ENCODE results near the gene TSPAN9.

TSPAN9 gene

GRCh38 chr12:3213188-3213587, 136.0 kb downstream of the TSPAN9 start:
- Histone ChIP-seq H3K27ac (ENCODE audit: low read depth, low read length) (no peak overlapping the region), H3K36me3 (ENCODE audit: low read length) (no peaks in the 10 kb centered on the region), H3K9ac (ENCODE audit: low read length) (no peak overlapping the region), H2AFZ (ENCODE audit: low read depth, low read length, severe bottlenecking) (no peak overlapping the region), H3K4me3 (ENCODE audit: insufficient read depth, low read length, poor library complexity, severe bottlenecking) (no peak overlapping the region), H3K4me2 (ENCODE audit: low read depth, low read length, poor library complexity, severe bottlenecking) (no peak overlapping the region), H3K9me2 (replicated peaks; ENCODE audit: insufficient read depth, low read length) (no peaks in the 10 kb centered on the region), H3F3A (ENCODE audit: insufficient read depth) (no peaks in the 10 kb centered on the region), H3K27me3 (ENCODE audit: low read length) (no peaks in the 10 kb centered on the region), H3K9me3 (ENCODE audit: insufficient read depth, low read length) (no peaks in the 10 kb centered on the region), H4K20me1 (ENCODE audit: low read depth, low read length) (no peaks in the 10 kb centered on the region), H3K79me2 (ENCODE audit: insufficient read depth, low read length) (no peaks in the 10 kb centered on the region)
- TF ChIP-seq CTCF (IDR thresholded peaks at IDR 0.05; ENCODE audit: insufficient read depth, low read length, poor library complexity, severe bottlenecking) (no peak), EZH2phosphoT487 (conservative IDR thresholded peaks at IDR 0.05; ENCODE audit: low read length) (no peak)

- no peak overlapping the region for H3K9ac ChIP-seq (ENCODE audit: low read length)
- H3K36me3 ChIP-seq (ENCODE audit: low read length): no peaks in the 10 kb centered on the region
Observed at GRCh38 chr12:3213768-3214167, 136.6 kb downstream of the TSPAN9 start.

GRCh38 chr12:3214526-3215365, 137.6 kb downstream of the TSPAN9 start:
- Histone ChIP-seq H3K27ac (ENCODE audit: low read depth, low read length) (no peak overlapping the region), H2AFZ (ENCODE audit: low read depth, low read length, severe bottlenecking) (no peak overlapping the region), H3K4me2 (ENCODE audit: low read depth, low read length, poor library complexity, severe bottlenecking) (no peak overlapping the region)

More at GRCh38 chr12:3213768-3214167, 136.6 kb downstream of the TSPAN9 start:
- no peaks in the 10 kb centered on the region for H3K79me2 ChIP-seq (ENCODE audit: insufficient read depth, low read length)
- no peak overlapping the region for H3K27ac ChIP-seq (ENCODE audit: low read depth, low read length)
- H3K4me2 ChIP-seq (ENCODE audit: low read depth, low read length, poor library complexity, severe bottlenecking): no peak overlapping the region
- no peaks in the 10 kb centered on the region for H3F3A ChIP-seq (ENCODE audit: insufficient read depth)
- no peaks in the 10 kb centered on the region for H3K27me3 ChIP-seq (ENCODE audit: low read length)
- H3K9me3 ChIP-seq (ENCODE audit: insufficient read depth, low read length): no peaks in the 10 kb centered on the region
- H3K9me2 ChIP-seq (replicated peaks; ENCODE audit: insufficient read depth, low read length): no peaks in the 10 kb centered on the region
- H2AFZ ChIP-seq (ENCODE audit: low read depth, low read length, severe bottlenecking): no peak overlapping the region
- no peak overlapping the region for H3K4me3 ChIP-seq (ENCODE audit: insufficient read depth, low read length, poor library complexity, severe bottlenecking)
- no peaks in the 10 kb centered on the region for H4K20me1 ChIP-seq (ENCODE audit: low read depth, low read length)
- no peak for TF ChIP-seq CTCF (IDR thresholded peaks at IDR 0.05; ENCODE audit: insufficient read depth, low read length, poor library complexity, severe bottlenecking)
- TF ChIP-seq EZH2phosphoT487 (conservative IDR thresholded peaks at IDR 0.05; ENCODE audit: low read length): no peak

GRCh38 chr12:3215410-3215975, 138.3 kb downstream of the TSPAN9 start:
- H3K4me2 ChIP-seq (ENCODE audit: low read depth, low read length, poor library complexity, severe bottlenecking): no peak overlapping the region
- H2AFZ ChIP-seq (ENCODE audit: low read depth, low read length, severe bottlenecking): no peak overlapping the region
- no peaks in the 10 kb centered on the region for H3K27me3 ChIP-seq (ENCODE audit: low read length)
- H3F3A ChIP-seq (ENCODE audit: insufficient read depth): no peaks in the 10 kb centered on the region
- no peak overlapping the region for H3K9ac ChIP-seq (ENCODE audit: low read length)
- no peaks in the 10 kb centered on the region for H3K36me3 ChIP-seq (ENCODE audit: low read length)
- no peaks in the 10 kb centered on the region for H3K9me2 ChIP-seq (replicated peaks; ENCODE audit: insufficient read depth, low read length)
- H3K4me3 ChIP-seq (ENCODE audit: insufficient read depth, low read length, poor library complexity, severe bottlenecking): no peak overlapping the region
- TF ChIP-seq EZH2phosphoT487 (conservative IDR thresholded peaks at IDR 0.05; ENCODE audit: low read length): no peak
- H4K20me1 ChIP-seq (ENCODE audit: low read depth, low read length): no peaks in the 10 kb centered on the region
- no peak overlapping the region for H3K27ac ChIP-seq (ENCODE audit: low read depth, low read length)
- no peaks in the 10 kb centered on the region for H3K9me3 ChIP-seq (ENCODE audit: insufficient read depth, low read length)
- H3K79me2 ChIP-seq (ENCODE audit: insufficient read depth, low read length): no peaks in the 10 kb centered on the region

More at GRCh38 chr12:3214526-3215365, 137.6 kb downstream of the TSPAN9 start:
- Histone ChIP-seq H3K4me3 (ENCODE audit: insufficient read depth, low read length, poor library complexity, severe bottlenecking) (no peak overlapping the region), H3K9me2 (replicated peaks; ENCODE audit: insufficient read depth, low read length) (no peaks in the 10 kb centered on the region), H3K9ac (ENCODE audit: low read length) (no peak overlapping the region), H3K36me3 (ENCODE audit: low read length) (no peaks in the 10 kb centered on the region), H3K79me2 (ENCODE audit: insufficient read depth, low read length) (no peaks in the 10 kb centered on the region), H4K20me1 (ENCODE audit: low read depth, low read length) (no peaks in the 10 kb centered on the region), H3F3A (ENCODE audit: insufficient read depth) (no peaks in the 10 kb centered on the region), H3K27me3 (ENCODE audit: low read length) (no peaks in the 10 kb centered on the region), H3K9me3 (ENCODE audit: insufficient read depth, low read length) (no peaks in the 10 kb centered on the region)
- no peak for TF ChIP-seq EZH2phosphoT487 (conservative IDR thresholded peaks at IDR 0.05; ENCODE audit: low read length)

All from SU-DHL-6 (cell line).